ENCODE results near the gene SLC38A8.

DNA sequence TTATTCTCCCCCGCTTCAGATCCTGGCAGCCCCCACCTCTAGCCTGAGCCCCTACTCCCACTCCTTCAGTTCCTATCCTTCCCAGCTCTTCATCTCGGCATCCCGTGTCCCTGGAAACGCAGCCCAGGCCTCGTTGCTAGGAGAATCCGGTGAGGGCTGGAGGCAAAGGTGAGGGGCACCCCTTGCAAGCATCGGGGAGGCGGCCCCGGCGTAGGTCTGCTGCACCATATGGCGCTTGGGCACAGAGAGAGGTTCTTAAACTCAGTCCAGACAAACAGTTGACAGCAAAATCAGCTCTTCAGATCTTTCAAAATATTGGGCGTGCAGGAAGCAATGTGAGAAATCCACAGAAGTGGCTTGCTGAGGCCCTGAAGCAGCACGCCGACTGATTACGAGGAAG, 15.0 kb downstream of the SLC38A8 start:
- TF ChIP-seq, protein P1, sequence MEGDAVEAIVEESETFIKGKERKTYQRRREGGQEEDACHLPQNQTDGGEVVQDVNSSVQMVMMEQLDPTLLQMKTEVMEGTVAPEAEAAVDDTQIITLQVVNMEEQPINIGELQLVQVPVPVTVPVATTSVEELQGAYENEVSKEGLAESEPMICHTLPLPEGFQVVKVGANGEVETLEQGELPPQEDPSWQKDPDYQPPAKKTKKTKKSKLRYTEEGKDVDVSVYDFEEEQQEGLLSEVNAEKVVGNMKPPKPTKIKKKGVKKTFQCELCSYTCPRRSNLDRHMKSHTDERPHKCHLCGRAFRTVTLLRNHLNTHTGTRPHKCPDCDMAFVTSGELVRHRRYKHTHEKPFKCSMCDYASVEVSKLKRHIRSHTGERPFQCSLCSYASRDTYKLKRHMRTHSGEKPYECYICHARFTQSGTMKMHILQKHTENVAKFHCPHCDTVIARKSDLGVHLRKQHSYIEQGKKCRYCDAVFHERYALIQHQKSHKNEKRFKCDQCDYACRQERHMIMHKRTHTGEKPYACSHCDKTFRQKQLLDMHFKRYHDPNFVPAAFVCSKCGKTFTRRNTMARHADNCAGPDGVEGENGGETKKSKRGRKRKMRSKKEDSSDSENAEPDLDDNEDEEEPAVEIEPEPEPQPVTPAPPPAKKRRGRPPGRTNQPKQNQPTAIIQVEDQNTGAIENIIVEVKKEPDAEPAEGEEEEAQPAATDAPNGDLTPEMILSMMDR (conservative IDR thresholded peaks at IDR 0.05), result no peak
- TF ChIP-seq ZFX (IDR thresholded peaks at IDR 0.05), result no peak
